ENCODE data around the gene ABCB1.
"Not testable (repeated sequence)": the region's sequence is repeated elsewhere in the genome, so short reads cannot be mapped to it uniquely, and the experiment has no call there.

Gene ABCB1

GRCh38 chr7:87575521-87575920 lies 25.2 kb downstream of the ABCB1 start:
- Histone ChIP-seq H3K9me2 (replicated peaks; ENCODE audit: insufficient read depth, low read length) (no peaks in the 10 kb centered on the region), H3K27ac (ENCODE audit: low read length) (no peak overlapping the region), H4K20me1 (ENCODE audit: insufficient read depth, low read length) (no peaks in the 10 kb centered on the region), H3K9ac (ENCODE audit: low read length) (no peak overlapping the region), H3K4me1 (ENCODE audit: low read length) (no peaks in the 10 kb centered on the region), H3K4me3 (ENCODE audit: low read length) (no peak overlapping the region), H2AFZ (ENCODE audit: low read length) (no peak overlapping the region), H3F3A (ENCODE audit: insufficient read depth, low read length) (no peaks in the 10 kb centered on the region), H3K4me2 (ENCODE audit: low read depth, low read length) (no peak overlapping the region), H3K9me3 (replicated peaks; ENCODE audit: insufficient read depth, low read length) (no peaks in the 10 kb centered on the region), H3K79me2 (ENCODE audit: low read length) (no peaks in the 10 kb centered on the region), H3K36me3 (replicated peaks; ENCODE audit: insufficient read depth, low read length) (no peaks in the 10 kb centered on the region), H3K27me3 (replicated peaks; ENCODE audit: insufficient read depth, low read length) (no peaks in the 10 kb centered on the region)
- DNase-seq: no peak
- TF ChIP-seq CTCF (IDR thresholded peaks at IDR 0.05; ENCODE audit: low read length) (no peak), EZH2 (optimal IDR thresholded peaks at IDR 0.05; ENCODE audit: low read depth, low read length) (no peak), EZH2phosphoT487 (IDR thresholded peaks at IDR 0.05; ENCODE audit: low read length) (no peak)

DNA sequence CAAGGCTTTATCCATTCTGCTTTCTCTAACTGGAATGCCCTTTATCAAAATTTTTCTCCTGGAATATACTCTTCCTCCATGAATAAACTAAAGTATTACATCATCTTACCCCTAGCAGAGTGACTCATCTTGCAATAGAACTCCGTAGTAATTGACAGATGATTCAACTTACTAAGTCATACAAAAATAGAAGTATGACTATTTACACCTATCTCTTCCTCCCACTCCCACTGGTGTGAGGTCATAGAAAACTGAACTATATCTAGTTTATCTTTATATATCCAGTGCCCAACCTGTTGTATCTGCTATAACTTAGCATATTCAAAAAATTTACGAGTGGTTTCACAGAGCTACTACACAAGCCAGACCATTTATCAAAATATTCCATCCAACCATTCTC lies 26.1 kb downstream of the ABCB1 start:
- Histone ChIP-seq H3K4me3 (ENCODE audit: low read length) (no peak overlapping the region), H3K9me2 (replicated peaks; ENCODE audit: insufficient read depth, low read length) (no peaks in the 10 kb centered on the region), H3K4me2 (ENCODE audit: low read depth, low read length) (no peak overlapping the region), H3K4me1 (ENCODE audit: low read length) (no peaks in the 10 kb centered on the region), H3K9me3 (replicated peaks; ENCODE audit: insufficient read depth, low read length) (no peaks in the 10 kb centered on the region), H3F3A (ENCODE audit: insufficient read depth, low read length) (no peaks in the 10 kb centered on the region), H4K20me1 (ENCODE audit: insufficient read depth, low read length) (no peaks in the 10 kb centered on the region), H3K9ac (ENCODE audit: low read length) (no peak overlapping the region), H3K27ac (ENCODE audit: low read length) (no peak overlapping the region), H3K79me2 (ENCODE audit: low read length) (no peaks in the 10 kb centered on the region), H3K36me3 (replicated peaks; ENCODE audit: insufficient read depth, low read length) (no peaks in the 10 kb centered on the region), H2AFZ (ENCODE audit: low read length) (no peak overlapping the region), H3K27me3 (replicated peaks; ENCODE audit: insufficient read depth, low read length) (no peaks in the 10 kb centered on the region)
- no peak for TF ChIP-seq EZH2phosphoT487 (IDR thresholded peaks at IDR 0.05; ENCODE audit: low read length)
- TF ChIP-seq EZH2 (optimal IDR thresholded peaks at IDR 0.05; ENCODE audit: low read depth, low read length): no peak
- no peak for TF ChIP-seq CTCF (IDR thresholded peaks at IDR 0.05; ENCODE audit: low read length)
- no peak for DNase-seq

GRCh38 chr7:87572513-87572912 lies 28.2 kb downstream of the ABCB1 start:
- not testable (repeated sequence) for H2AFZ ChIP-seq (ENCODE audit: low read length); H3K4me1 ChIP-seq (ENCODE audit: low read length); H3K27ac ChIP-seq (ENCODE audit: low read length); H3K4me3 ChIP-seq (ENCODE audit: low read length); H3K27me3 ChIP-seq (replicated peaks; ENCODE audit: insufficient read depth, low read length); H3K9me2 ChIP-seq (replicated peaks; ENCODE audit: insufficient read depth, low read length); H3K9ac ChIP-seq (ENCODE audit: low read length); H3K9me3 ChIP-seq (replicated peaks; ENCODE audit: insufficient read depth, low read length); H3K4me2 ChIP-seq (ENCODE audit: low read depth, low read length); H3K79me2 ChIP-seq (ENCODE audit: low read length); H3K36me3 ChIP-seq (replicated peaks; ENCODE audit: insufficient read depth, low read length); H4K20me1 ChIP-seq (ENCODE audit: insufficient read depth, low read length); H3F3A ChIP-seq (ENCODE audit: insufficient read depth, low read length); DNase-seq

GRCh38 chr7:87570178-87570577 lies 30.5 kb downstream of the ABCB1 start:
- Histone ChIP-seq H3K4me2 (ENCODE audit: low read depth, low read length) (no peak overlapping the region), H3K4me3 (ENCODE audit: low read length) (no peak overlapping the region), H3K79me2 (ENCODE audit: low read length) (no peaks in the 10 kb centered on the region), H3K9ac (ENCODE audit: low read length) (no peak overlapping the region), H3K27me3 (replicated peaks; ENCODE audit: insufficient read depth, low read length) (no peaks in the 10 kb centered on the region), H3K36me3 (replicated peaks; ENCODE audit: insufficient read depth, low read length) (no peaks in the 10 kb centered on the region), H3F3A (ENCODE audit: insufficient read depth, low read length) (no peaks in the 10 kb centered on the region), H3K9me2 (replicated peaks; ENCODE audit: insufficient read depth, low read length) (no peaks in the 10 kb centered on the region), H4K20me1 (ENCODE audit: insufficient read depth, low read length) (no peaks in the 10 kb centered on the region), H2AFZ (ENCODE audit: low read length) (no peak overlapping the region), H3K4me1 (ENCODE audit: low read length) (no peaks in the 10 kb centered on the region), H3K27ac (ENCODE audit: low read length) (no peak overlapping the region), H3K9me3 (replicated peaks; ENCODE audit: insufficient read depth, low read length) (no peaks in the 10 kb centered on the region)
- DNase-seq: no peak
- TF ChIP-seq CTCF (IDR thresholded peaks at IDR 0.05; ENCODE audit: low read length) (no peak), EZH2 (optimal IDR thresholded peaks at IDR 0.05; ENCODE audit: low read depth, low read length) (no peak), EZH2phosphoT487 (IDR thresholded peaks at IDR 0.05; ENCODE audit: low read length) (no peak)

All from MM.1S (cell line).